ENCODE results near the gene NFIX.

The NFIX gene

DNA sequence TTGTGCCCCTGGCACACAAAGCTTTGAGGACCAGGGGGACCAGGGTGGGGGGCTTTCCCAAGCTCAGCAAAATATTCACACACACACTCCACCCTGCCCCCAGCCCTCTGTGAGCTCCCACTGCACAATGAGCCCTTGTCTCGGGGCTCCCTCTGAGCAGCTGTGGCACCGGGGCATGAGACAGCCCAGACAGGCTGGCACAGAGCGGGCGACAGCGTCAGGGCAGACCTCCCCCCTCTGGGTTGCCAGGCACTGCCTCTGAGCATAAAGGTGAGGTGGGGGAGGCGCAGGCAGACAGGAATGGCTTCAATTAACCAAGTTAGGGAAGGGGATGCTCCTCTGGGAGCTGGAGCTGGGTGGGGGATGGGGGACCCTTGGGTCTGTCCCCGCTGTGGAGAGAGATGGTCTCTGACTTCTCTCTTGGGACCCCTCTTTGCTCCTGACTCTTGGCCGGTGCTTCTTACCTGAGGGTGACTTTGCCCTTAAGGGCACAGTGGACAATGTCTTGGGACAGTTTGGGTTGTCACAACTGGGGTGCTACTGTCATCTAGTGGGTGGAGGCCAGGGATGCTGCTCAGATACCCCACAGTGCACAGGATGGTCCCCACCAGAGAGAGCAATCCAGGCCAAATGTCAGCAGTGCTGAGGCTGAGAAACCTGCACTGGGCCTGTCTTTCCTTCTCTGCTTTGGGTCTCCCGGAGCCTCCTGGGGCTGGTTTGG is 77.1 kb downstream of the NFIX start:
- no peak overlapping the region for H3K4me3 ChIP-seq (ENCODE audit: low read length)
- no peak for TF ChIP-seq ZNF274 (IDR thresholded peaks at IDR 0.05; ENCODE audit: low read depth, low read length)

DNA sequence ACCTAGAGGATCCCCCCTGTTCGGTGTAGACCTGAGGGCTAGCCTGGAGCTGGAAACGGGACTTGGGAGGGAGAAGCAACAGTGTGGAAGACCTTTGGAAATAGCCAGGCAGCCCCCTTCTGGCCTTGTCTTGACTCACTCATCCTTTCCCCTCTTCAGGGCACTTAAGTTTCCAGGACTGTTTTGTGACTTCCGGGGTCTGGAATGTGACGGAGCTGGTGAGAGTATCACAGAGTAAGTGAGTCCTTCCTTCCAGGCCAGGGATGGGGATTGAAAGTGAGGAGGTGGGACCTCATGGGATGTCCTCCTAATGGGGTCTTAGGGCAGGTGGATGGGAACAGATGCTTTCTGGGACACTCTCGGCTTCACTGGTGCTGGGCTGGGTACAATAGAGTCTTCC is 78.0 kb downstream of the NFIX start:
- no peak overlapping the region for H3K4me3 ChIP-seq (ENCODE audit: low read length)
- no peak for TF ChIP-seq ZNF274 (IDR thresholded peaks at IDR 0.05; ENCODE audit: low read depth, low read length)

DNA sequence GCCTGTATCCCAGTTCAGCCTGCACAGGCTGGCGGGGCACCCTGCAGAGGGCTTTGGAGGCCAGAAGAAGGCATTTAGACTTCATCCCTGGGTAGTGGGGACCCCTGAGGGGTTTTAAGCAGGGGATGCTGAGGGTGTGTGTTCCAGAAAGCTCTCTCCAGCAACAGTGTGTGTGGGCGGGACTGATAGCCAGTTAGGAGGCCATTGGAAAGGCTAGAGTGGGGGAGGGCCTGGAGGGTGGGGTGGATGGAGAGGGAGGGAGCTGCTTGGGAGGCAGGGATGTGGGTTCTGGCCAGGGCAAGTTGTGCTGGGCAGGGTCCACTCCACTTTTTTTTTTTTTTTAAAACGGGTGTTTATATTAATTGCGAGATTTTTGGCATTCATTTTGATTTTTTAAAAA is 79.1 kb downstream of the NFIX start:
- H3K4me3 ChIP-seq (ENCODE audit: low read length), result no peak overlapping the region
- no peak for TF ChIP-seq ZNF274 (IDR thresholded peaks at IDR 0.05; ENCODE audit: low read depth, low read length)

DNA sequence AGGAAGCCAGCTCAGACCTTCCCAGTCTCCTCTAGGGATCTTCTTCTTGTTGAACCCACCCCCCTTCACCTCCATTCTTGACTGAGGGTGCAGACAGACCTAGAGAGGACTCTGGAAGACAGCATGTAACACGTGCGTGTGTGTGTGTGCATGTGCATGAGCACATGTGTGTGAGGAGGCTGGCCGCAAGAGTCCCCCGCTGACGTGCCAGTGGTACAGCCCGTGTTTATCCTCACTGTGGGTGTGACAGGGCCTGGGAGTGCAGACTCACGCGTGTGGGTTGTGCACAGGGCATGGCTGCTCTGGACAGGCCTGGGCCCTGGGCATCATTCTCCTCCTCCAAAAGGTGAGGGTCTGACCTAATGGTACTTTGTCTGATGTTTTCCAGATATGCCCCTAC is 81.0 kb downstream of the NFIX start:
- no peak for TF ChIP-seq ZNF274 (IDR thresholded peaks at IDR 0.05; ENCODE audit: low read depth, low read length)
- no peak overlapping the region for H3K4me3 ChIP-seq (ENCODE audit: low read length)

DNA sequence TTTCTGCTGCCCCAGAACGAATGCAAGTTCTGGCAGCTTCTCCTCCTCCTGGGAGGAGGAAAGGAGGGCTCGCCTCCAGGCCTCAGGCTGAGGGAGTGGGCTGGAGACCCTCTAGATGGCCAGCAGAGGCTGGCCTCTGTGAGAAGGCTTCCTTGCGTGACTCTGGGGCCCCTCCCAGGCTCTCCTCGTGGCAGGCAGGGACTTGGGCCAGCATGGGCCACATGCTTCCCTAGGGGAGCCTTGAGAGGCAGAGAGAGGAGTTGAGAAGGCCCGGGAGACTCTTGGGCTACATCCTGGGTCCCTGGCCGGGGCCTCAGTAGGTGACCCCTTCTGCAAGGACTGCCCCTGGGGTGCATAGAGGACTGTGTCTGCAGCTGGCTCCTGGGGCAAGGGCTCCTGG is 81.5 kb downstream of the NFIX start:
- no peak for TF ChIP-seq ZNF274 (IDR thresholded peaks at IDR 0.05; ENCODE audit: low read depth, low read length)

DNA sequence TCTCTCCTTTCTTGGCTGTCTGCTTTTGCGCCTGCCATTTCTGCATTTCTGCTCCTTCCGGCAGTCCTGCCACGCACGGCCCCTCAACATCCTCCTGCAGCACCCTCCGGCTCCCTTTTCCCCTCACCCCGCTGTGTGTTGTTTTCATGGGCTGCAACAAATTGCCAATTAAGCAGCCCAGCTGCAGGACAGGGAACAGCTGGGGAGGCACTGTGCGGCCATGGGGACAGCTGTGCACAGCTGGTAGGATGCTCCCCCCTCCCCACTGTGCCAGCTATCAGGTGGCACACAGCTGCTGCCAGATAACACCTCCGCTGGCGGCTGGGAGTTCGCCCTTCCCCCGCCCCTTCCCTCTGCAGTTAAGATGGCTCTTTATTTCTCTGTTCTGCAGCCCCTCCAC is 82.0 kb downstream of the NFIX start:
- no peak for TF ChIP-seq ZNF274 (IDR thresholded peaks at IDR 0.05; ENCODE audit: low read depth, low read length)
- H3K4me3 ChIP-seq (ENCODE audit: low read length), result no peak overlapping the region

More for the DNA sequence above, 81.5 kb downstream of the NFIX start:
- no peak overlapping the region for H3K4me3 ChIP-seq (ENCODE audit: low read length)

DNA sequence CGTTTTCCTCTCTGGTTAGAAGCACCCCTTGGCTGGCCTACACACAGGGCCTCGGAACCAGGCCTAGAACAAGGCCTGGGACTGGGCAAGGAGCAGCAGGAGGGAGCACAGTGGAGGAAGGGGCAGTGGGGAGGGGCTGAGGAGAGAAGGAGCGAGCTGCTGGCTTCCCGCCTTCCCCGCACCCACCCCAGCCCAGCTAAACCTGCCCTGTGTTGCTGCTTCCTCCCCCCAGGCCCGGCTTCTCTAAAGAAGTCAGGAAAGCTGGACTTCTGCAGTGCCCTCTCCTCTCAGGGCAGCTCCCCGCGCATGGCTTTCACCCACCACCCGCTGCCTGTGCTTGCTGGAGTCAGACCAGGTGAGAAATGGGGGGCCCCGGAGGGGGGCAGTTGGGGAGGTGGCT is 83.1 kb downstream of the NFIX start:
- TF ChIP-seq ZNF274 (IDR thresholded peaks at IDR 0.05; ENCODE audit: low read depth, low read length), result no peak

DNA sequence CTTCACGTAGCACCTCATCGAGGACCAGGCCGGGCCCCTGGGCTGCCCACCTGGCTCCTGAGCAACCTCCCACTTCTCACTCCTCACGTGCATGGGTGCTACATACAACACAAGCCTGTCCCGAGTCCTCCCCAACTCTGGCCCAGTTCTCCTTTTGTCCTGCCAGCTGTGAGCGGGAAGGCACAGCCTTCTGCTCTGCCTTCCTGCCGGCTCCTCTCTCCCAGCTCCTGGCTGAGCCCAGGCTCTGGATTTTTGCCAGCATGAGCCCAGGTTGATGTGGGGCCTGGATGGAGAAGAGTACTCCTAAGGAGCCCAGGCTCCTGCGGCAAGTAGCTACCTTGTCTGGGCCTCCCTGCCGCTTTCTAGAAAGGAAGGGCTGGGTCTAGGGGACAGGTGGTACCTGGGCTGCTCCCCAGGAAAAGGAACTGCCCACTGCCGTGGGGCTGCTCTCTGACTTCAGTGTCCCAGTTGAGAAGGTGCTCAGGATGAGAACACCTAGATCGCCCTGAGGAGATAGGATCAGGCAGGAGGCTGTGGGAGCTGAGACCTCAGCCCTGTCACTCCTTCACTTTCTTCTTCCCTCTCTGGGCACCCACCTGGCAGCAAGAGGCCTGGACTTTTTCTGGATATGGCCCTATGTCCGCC is 83.7 kb downstream of the NFIX start:
- H3K4me3 ChIP-seq (ENCODE audit: low read length), result no peak overlapping the region
- TF ChIP-seq ZNF274 (IDR thresholded peaks at IDR 0.05; ENCODE audit: low read depth, low read length), result no peak

More for the DNA sequence above, 83.1 kb downstream of the NFIX start:
- H3K4me3 ChIP-seq (ENCODE audit: low read length), result no peak overlapping the region

DNA sequence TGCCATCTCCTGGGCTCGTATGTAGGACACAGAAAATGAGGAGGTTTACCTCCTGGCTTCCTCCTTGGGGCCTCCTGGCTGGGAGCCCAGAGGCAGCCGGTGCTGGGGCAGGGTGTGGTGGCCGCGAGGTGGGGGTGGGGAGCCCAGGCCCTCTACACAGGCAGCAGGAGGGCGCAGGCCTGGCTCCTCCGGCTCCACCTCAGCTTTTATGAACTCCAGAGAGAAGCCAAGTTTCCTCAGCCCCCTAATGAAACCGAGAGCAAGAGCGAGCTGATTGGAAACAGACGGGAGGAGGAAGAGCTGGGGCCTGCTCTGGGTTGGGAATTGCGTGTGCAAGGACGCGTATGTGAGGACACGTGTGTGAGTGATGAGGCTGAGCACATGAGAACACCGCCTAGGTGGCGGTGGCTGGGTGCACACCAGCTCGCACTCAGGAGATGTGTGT is 84.3 kb downstream of the NFIX start:
- no peak for TF ChIP-seq ZNF274 (IDR thresholded peaks at IDR 0.05; ENCODE audit: low read depth, low read length)
- no peak overlapping the region for H3K4me3 ChIP-seq (ENCODE audit: low read length)

DNA sequence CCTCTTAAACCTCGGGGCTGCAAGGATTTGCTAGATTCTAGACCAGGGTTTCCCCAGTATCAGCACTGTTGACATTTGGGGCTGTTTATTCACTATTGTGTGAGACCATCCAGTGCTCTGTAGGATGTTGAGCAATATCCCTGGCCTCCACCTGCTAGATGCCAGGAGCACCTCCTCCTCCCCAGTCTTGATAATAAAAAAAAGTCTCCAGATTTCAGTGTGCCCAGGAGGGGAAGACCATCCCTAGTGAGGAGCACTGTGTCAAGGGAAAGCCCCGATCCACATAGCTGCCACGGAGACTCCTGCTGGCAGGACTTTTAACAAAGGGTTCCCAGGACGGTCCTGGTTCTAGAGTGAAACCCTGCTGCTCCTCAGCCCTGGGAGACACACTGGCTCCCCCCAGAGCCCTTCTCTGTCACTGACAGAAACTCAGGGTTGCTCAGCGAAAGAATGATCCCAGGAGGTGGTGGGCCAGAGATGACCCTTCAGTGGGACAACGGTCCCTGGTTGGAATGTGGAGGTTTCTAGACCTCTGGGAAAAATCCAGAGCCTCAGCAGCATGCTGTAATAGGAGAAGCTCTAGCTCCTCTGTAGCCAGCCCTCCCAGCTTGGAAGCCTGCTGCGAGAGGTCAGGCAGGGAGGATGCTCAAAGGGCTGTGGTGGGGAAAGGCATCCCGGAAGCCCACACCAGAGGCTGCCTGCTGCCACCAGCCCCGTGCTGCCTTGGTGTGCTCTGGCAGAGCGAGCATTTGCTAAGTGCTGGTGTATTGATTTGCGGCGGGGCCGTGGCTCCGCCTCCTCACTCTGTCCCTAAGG is 87.1 kb downstream of the NFIX start:
- TF ChIP-seq ZNF274 (IDR thresholded peaks at IDR 0.05; ENCODE audit: low read depth, low read length), result no peak
- no peak overlapping the region for H3K4me3 ChIP-seq (ENCODE audit: low read length)

DNA sequence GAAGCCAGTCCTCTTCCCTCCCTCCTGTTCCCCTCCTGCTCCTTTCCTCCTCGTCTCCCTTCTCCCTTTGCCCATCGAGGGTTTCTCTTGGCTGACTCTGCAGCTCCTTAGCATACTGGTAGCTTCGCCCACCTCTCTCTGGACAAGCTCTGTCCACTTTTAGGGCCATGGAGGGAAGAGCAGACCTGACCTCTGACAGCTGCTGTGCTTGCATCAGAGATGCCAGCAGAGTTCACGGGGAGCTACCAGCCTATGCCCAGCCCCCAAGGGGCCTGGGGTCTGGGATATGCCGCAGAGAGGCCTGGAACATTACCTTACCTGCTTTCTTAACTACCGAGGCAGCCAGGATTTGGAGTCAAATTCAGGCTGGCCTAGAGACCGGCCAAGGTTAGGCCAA is 87.7 kb downstream of the NFIX start:
- no peak overlapping the region for H3K4me3 ChIP-seq (ENCODE audit: low read length)
- TF ChIP-seq ZNF274 (IDR thresholded peaks at IDR 0.05; ENCODE audit: low read depth, low read length), result no peak

DNA sequence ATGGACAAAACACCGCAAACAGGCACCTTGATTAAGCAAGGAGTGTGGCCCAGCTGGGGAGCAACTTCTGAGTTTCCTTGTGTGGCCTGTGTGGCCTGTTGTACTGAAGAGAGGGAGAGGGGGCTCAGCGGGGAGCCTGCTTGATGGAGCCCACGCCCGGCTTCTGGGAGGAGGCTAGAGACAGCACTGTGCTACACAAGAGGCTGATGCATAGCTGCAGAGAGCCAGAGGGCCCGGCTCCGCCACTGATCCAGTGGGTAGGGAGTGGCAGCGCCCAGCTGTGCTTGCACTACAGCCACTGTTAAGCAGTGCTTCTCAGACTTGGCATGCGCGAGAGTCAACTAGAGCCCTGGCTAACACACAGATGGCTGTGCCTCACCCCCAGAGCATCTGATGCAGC is 88.4 kb downstream of the NFIX start:
- no peak for TF ChIP-seq ZNF274 (IDR thresholded peaks at IDR 0.05; ENCODE audit: low read depth, low read length)
- H3K4me3 ChIP-seq (ENCODE audit: low read length), result no peak overlapping the region

DNA sequence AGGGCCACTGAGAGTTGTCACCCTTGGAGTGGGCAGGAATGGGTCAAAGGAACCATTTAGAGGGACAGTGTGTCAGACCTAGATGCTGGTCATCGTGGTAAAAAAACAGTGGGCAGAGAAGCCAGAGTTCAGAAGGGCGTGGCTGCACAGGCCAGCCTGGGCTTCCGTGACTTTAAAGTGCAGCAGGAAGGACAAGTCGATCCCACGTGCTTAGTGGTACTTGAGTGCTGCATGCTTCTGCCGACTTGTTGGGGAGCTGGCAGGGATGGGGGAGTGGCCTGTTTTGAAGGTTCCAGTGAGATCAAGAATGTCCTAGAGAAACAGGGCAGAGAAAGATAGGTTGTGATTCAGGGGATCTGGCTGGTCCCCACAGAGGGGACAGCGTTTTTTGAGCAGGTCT is 90.4 kb downstream of the NFIX start:
- H3K4me3 ChIP-seq (ENCODE audit: low read length), result no peak overlapping the region
- TF ChIP-seq ZNF274 (IDR thresholded peaks at IDR 0.05; ENCODE audit: low read depth, low read length), result no peak

DNA sequence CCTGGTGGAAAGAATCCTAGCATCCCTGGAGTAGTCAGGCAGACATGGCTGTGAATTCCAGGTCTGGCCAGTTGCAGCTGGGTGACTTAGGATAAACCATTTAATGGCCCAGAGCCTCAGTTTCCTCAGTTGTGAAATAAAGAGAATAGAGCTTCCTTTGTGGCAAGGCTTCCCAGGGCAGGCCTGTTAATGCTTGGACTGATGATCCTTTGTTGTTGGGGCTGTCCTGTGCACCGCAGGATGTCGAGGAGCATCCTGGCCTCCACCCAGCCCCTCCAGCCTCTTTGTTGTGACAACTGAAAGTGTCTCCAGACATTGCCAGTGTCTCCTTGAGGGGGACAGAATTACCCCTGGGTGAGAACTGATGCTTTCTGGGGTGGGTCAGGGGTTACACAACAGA is 91.1 kb downstream of the NFIX start:
- no peak for TF ChIP-seq ZNF274 (IDR thresholded peaks at IDR 0.05; ENCODE audit: low read depth, low read length)
- no peak overlapping the region for H3K4me3 ChIP-seq (ENCODE audit: low read length)

DNA sequence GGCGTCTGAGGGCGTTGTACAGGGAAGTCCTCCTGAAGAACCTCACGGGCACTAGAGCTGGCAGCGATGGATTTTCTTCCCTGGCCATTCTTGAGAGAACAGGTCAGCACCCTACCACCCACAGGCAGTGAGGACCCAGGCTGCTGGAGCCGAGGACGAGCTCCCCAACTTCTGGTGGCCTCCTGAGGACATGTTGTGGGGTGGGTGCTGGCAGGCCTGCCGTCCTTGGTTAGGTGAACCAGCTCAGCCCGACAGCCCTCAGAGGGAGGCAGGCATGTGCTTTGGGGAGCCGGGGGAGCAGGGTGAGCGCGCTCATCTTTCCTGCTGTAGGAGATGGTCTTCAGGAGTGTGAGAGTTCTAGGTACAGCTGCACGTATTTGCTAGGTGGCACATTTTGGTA is 92.0 kb downstream of the NFIX start:
- no peak overlapping the region for H3K4me3 ChIP-seq (ENCODE audit: low read length)
- no peak for TF ChIP-seq ZNF274 (IDR thresholded peaks at IDR 0.05; ENCODE audit: low read depth, low read length)

Data from GM08714 (cell line).